K562 (cell line): ENCODE measurements around the gene ERGIC1. TPM values are rescaled to one million over a fixed set of nuclear protein-coding genes. Genes with fewer than 3 reads are reported as not detected.

Source experiments
- GTF2E2 ChIP-seq: fragments of 200-800 bp; sonication (Bioruptor generic); IDR thresholded peaks from 2 replicates; pipeline ENCODE4 v1.6.1; 2016; ENCODE audit warnings: missing genetic modification characterization, missing compliant biosample characterization
- HIVEP1 ChIP-seq: fragments of 250-450 bp; sonication (Bioruptor Pico); IDR thresholded peaks from 2 replicates; pipeline ENCODE4 v1.4.0; 2020; ENCODE audit warnings: mild to moderate bottlenecking
- HNRNPL ChIP-seq: fragments of 200-400 bp; formaldehyde crosslinking; IDR thresholded peaks from 2 replicates; pipeline ENCODE4 v1.6.1; 2017; ENCODE audit warnings: low read depth, mild to moderate bottlenecking, low read length
- NUFIP1 ChIP-seq: fragments of 450-650 bp; IDR thresholded peaks from 2 replicates; pipeline ENCODE4 v1.6.1; 2018; ENCODE audit not compliant: partially characterized antibody
- ZNF212 ChIP-seq: fragments of 450-650 bp; formaldehyde crosslinking; IDR thresholded peaks from 2 replicates; pipeline ENCODE4 v1.4.0; 2020; ENCODE audit warnings: mild to moderate bottlenecking
- polyA plus RNA-seq, 8 experiments: library from polyadenylated mRNA; depleted of rRNA in 4 of 8; stranded (reverse) in 5 of 8; unstranded in 3 of 8; fragments of >200 nt; fragmentation: Nextera tagmentation in 2 of 8; fragmentation: Illumina TruSeq in 1 of 8; extraction: Ambion mirVana in 2 of 8; extraction: Trizol in 1 of 8; gene quantifications; 2 replicates each; pipeline versions ENCODE4 v1.2.1 to v1.2.3, GENCODE V29; 2011 to 2014; ENCODE audit warnings: inconsistent platforms in 1 of 8, missing spikeins in 1 of 8
- total RNA-seq, 7 experiments: library from RNA; depleted of rRNA in 6 of 7; stranded (reverse); fragments of >200 nt in 6 of 7; fragmentation: Illumina TruSeq in 2 of 7; extraction: Trizol in 2 of 7; gene quantifications; 2 replicates each; pipeline versions ENCODE4 v1.2.1 to v1.2.3, GENCODE V29; 2011 to 2021; ENCODE audit warnings: low replicate concordance in 1 of 7
- TF ChIP-seq, protein P1 (sequence below): fragments of 450-650 bp; IDR thresholded peaks from 2 replicates; pipeline ENCODE4 v1.6.1; 2016; ENCODE audit warnings: mild to moderate bottlenecking, moderate library complexity
- TF ChIP-seq, protein P2 (sequence below): IDR thresholded peaks from 3 replicates; pipeline ENCODE4 v1.6.1; 2011; ENCODE audit warnings: borderline replicate concordance, mild to moderate bottlenecking, moderate library complexity; ENCODE audit not compliant: insufficient read length; ENCODE audit errors: extremely low read depth
- TF ChIP-seq, protein P3 (sequence below), 2 experiments: fragments of 450-650 bp; IDR thresholded peaks; 2 replicates each; pipeline ENCODE4 v1.6.1; 2016
- TF ChIP-seq, protein P4 (sequence below), 2 experiments: fragments of 450-650 bp in 1 of 2; sonication (generic) in 1 of 2; formaldehyde crosslinking in 1 of 2; IDR thresholded peaks in 1 of 2; conservative IDR thresholded peaks in 1 of 2; 2 replicates each; pipeline versions ENCODE4 v1.6.1 to v1.8.1; 2016 to 2023; ENCODE audit warnings: mild to moderate bottlenecking in 2 of 2, moderate library complexity in 2 of 2, inconsistent platforms in 1 of 2, missing genetic modification reagents in 1 of 2

Gene ERGIC1
- total and polyA plus RNA-seq, 9 of the 15 experiments (the other 6 are each of a cell fraction or from before 2014, with no cell fraction given): 5.5 to 68.4 (median 36.4) TPM

DNA sequence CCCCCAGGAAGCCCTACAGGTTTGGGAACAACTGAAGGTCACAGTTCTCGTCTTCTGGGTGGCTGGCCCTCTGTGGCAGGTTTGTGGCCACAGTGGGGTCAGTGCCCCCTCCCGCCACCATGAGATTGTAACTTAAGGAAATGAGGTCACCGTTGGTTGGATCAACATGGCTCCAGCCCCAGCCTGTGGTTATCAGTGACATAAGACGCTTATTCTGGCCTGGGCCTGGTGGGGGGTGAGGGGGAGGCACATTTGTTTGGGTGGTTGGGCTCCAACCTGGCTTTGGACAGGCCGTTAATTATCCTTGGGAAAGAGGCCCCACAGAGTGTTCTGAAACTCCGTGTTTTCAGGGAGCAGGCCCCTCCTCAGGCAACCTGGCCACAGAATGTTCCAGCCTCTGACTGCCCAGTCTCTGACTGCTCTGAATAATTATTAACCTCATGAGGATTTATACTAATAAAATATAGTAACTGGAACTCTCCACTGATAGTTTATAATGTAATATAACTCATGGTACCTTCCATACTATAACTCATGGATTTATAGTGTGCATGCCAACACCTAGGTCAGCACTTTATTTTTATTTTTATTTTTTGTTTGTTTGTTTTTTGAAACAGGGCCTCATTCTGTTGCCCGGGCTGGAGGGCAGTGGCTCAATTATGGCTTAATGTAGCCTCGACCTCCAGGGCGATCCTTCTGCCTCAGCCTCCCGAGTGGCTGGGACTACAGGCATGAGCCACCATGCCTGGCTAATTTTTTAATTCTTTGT, 67.1 kb downstream of the ERGIC1 start (continued):
- TF ChIP-seq ZNF212 (CRISPR knock-in tag) (no peak), GTF2E2 (tag) (no peak), NUFIP1 (no peak), HIVEP1 (CRISPR knock-in tag) (no peak), HNRNPL (no peak)
- TF ChIP-seq, protein P1, sequence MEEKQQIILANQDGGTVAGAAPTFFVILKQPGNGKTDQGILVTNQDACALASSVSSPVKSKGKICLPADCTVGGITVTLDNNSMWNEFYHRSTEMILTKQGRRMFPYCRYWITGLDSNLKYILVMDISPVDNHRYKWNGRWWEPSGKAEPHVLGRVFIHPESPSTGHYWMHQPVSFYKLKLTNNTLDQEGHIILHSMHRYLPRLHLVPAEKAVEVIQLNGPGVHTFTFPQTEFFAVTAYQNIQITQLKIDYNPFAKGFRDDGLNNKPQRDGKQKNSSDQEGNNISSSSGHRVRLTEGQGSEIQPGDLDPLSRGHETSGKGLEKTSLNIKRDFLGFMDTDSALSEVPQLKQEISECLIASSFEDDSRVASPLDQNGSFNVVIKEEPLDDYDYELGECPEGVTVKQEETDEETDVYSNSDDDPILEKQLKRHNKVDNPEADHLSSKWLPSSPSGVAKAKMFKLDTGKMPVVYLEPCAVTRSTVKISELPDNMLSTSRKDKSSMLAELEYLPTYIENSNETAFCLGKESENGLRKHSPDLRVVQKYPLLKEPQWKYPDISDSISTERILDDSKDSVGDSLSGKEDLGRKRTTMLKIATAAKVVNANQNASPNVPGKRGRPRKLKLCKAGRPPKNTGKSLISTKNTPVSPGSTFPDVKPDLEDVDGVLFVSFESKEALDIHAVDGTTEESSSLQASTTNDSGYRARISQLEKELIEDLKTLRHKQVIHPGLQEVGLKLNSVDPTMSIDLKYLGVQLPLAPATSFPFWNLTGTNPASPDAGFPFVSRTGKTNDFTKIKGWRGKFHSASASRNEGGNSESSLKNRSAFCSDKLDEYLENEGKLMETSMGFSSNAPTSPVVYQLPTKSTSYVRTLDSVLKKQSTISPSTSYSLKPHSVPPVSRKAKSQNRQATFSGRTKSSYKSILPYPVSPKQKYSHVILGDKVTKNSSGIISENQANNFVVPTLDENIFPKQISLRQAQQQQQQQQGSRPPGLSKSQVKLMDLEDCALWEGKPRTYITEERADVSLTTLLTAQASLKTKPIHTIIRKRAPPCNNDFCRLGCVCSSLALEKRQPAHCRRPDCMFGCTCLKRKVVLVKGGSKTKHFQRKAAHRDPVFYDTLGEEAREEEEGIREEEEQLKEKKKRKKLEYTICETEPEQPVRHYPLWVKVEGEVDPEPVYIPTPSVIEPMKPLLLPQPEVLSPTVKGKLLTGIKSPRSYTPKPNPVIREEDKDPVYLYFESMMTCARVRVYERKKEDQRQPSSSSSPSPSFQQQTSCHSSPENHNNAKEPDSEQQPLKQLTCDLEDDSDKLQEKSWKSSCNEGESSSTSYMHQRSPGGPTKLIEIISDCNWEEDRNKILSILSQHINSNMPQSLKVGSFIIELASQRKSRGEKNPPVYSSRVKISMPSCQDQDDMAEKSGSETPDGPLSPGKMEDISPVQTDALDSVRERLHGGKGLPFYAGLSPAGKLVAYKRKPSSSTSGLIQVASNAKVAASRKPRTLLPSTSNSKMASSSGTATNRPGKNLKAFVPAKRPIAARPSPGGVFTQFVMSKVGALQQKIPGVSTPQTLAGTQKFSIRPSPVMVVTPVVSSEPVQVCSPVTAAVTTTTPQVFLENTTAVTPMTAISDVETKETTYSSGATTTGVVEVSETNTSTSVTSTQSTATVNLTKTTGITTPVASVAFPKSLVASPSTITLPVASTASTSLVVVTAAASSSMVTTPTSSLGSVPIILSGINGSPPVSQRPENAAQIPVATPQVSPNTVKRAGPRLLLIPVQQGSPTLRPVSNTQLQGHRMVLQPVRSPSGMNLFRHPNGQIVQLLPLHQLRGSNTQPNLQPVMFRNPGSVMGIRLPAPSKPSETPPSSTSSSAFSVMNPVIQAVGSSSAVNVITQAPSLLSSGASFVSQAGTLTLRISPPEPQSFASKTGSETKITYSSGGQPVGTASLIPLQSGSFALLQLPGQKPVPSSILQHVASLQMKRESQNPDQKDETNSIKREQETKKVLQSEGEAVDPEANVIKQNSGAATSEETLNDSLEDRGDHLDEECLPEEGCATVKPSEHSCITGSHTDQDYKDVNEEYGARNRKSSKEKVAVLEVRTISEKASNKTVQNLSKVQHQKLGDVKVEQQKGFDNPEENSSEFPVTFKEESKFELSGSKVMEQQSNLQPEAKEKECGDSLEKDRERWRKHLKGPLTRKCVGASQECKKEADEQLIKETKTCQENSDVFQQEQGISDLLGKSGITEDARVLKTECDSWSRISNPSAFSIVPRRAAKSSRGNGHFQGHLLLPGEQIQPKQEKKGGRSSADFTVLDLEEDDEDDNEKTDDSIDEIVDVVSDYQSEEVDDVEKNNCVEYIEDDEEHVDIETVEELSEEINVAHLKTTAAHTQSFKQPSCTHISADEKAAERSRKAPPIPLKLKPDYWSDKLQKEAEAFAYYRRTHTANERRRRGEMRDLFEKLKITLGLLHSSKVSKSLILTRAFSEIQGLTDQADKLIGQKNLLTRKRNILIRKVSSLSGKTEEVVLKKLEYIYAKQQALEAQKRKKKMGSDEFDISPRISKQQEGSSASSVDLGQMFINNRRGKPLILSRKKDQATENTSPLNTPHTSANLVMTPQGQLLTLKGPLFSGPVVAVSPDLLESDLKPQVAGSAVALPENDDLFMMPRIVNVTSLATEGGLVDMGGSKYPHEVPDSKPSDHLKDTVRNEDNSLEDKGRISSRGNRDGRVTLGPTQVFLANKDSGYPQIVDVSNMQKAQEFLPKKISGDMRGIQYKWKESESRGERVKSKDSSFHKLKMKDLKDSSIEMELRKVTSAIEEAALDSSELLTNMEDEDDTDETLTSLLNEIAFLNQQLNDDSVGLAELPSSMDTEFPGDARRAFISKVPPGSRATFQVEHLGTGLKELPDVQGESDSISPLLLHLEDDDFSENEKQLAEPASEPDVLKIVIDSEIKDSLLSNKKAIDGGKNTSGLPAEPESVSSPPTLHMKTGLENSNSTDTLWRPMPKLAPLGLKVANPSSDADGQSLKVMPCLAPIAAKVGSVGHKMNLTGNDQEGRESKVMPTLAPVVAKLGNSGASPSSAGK: no peak
- TF ChIP-seq, protein P2, sequence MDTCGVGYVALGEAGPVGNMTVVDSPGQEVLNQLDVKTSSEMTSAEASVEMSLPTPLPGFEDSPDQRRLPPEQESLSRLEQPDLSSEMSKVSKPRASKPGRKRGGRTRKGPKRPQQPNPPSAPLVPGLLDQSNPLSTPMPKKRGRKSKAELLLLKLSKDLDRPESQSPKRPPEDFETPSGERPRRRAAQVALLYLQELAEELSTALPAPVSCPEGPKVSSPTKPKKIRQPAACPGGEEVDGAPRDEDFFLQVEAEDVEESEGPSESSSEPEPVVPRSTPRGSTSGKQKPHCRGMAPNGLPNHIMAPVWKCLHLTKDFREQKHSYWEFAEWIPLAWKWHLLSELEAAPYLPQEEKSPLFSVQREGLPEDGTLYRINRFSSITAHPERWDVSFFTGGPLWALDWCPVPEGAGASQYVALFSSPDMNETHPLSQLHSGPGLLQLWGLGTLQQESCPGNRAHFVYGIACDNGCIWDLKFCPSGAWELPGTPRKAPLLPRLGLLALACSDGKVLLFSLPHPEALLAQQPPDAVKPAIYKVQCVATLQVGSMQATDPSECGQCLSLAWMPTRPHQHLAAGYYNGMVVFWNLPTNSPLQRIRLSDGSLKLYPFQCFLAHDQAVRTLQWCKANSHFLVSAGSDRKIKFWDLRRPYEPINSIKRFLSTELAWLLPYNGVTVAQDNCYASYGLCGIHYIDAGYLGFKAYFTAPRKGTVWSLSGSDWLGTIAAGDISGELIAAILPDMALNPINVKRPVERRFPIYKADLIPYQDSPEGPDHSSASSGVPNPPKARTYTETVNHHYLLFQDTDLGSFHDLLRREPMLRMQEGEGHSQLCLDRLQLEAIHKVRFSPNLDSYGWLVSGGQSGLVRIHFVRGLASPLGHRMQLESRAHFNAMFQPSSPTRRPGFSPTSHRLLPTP: no peak
- TF ChIP-seq, protein P3, sequence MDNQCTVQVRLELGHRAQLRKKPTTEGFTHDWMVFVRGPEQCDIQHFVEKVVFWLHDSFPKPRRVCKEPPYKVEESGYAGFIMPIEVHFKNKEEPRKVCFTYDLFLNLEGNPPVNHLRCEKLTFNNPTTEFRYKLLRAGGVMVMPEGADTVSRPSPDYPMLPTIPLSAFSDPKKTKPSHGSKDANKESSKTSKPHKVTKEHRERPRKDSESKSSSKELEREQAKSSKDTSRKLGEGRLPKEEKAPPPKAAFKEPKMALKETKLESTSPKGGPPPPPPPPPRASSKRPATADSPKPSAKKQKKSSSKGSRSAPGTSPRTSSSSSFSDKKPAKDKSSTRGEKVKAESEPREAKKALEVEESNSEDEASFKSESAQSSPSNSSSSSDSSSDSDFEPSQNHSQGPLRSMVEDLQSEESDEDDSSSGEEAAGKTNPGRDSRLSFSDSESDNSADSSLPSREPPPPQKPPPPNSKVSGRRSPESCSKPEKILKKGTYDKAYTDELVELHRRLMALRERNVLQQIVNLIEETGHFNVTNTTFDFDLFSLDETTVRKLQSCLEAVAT (IDR thresholded peaks at IDR 0.05): peak in 1 of 2 experiments; percentile 55; a peak in 1 of 4 replicates
- TF ChIP-seq, protein P4, sequence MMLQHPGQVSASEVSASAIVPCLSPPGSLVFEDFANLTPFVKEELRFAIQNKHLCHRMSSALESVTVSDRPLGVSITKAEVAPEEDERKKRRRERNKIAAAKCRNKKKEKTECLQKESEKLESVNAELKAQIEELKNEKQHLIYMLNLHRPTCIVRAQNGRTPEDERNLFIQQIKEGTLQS (IDR thresholded peaks at IDR 0.05): peak; percentile 97
- TF ChIP-seq, protein P4 (CRISPR knock-in tag; conservative IDR thresholded peaks at IDR 0.05): peak; percentile 77
